RWPE2 (cell line): ENCODE results near the gene HUNK.
A peak's percentile ranks its signal among the peaks of the same experiment; 100 is the strongest.

Source experiments
- ATAC-seq: fragments of 200-7000 bp; cut with Tn5 transposase; 3 replicates; pipeline ENCODE4 v1.9.1; 2021; ENCODE audit warnings: low read depth
- DNase-seq: peaks from one replicate; pipeline ENCODE4 v3.0.0-alpha.2; 2020; ENCODE audit warnings: low spot score
- H3K27ac ChIP-seq: fragments of 450-650 bp; 2 replicates; pipeline ENCODE4 v1.5.1; 2017; ENCODE audit warnings: mild to moderate bottlenecking; ENCODE audit not compliant: poor library complexity, severe bottlenecking
- H3K27me3 ChIP-seq: fragments of 250-450 bp; sonication (Bioruptor Pico); 2 replicates; pipeline ENCODE4 v1.5.1; 2021; ENCODE audit warnings: mild to moderate bottlenecking, moderate library complexity; ENCODE audit not compliant: insufficient read depth, poor library complexity, severe bottlenecking
- H3K36me3 ChIP-seq: fragments of 250-450 bp; sonication (Bioruptor Pico); 2 replicates; pipeline ENCODE4 v1.5.1; 2020; ENCODE audit warnings: low read depth, mild to moderate bottlenecking, moderate library complexity
- H3K4me1 ChIP-seq: fragments of 250-450 bp; sonication (Bioruptor Pico); 2 replicates; pipeline ENCODE4 v1.5.1; 2021; ENCODE audit warnings: mild to moderate bottlenecking, moderate library complexity; ENCODE audit not compliant: insufficient read depth, poor library complexity, severe bottlenecking
- H3K4me3 ChIP-seq: fragments of 250-450 bp; sonication (Bioruptor Pico); 2 replicates; pipeline ENCODE4 v1.5.1; 2021; ENCODE audit warnings: mild to moderate bottlenecking, moderate library complexity; ENCODE audit not compliant: severe bottlenecking
- H3K9me3 ChIP-seq: fragments of 250-450 bp; sonication (Bioruptor Pico); 2 replicates; pipeline ENCODE4 v1.5.1; 2021; ENCODE audit warnings: mild to moderate bottlenecking, moderate library complexity; ENCODE audit not compliant: severe bottlenecking
- TF ChIP-seq, protein P1 (sequence below): fragments of 450-650 bp; IDR thresholded peaks from one replicate; pipeline ENCODE4 v1.5.1; 2017; ENCODE audit warnings: mild to moderate bottlenecking, moderate library complexity; ENCODE audit not compliant: poor library complexity, severe bottlenecking

HUNK gene

DNA sequence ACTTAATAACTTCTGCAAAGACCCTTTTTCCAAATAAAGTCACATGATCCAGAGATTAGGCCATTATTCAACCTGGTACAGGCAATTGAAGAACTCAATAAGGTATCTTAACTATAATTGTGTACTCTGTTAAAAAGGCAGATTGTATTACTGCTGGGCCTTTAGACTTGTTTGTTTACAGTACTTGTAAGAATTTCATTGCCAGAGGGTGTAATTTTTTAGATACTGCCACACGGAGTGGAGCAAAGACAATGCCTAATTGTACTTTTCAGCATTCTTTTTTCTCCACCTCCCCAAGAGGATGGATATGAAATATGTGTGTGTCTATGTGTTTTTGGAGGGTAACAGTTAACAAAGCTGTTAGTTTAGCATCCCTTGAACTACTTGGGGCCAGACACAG is 47.5 kb downstream of the HUNK start:
- Histone ChIP-seq H3K27ac (no peak overlapping the region), H3K4me1 (no peaks in the 10 kb centered on the region), H3K9me3 (no peaks in the 10 kb centered on the region), H3K4me3 (no peak overlapping the region), H3K27me3 (no peaks in the 10 kb centered on the region), H3K36me3 (no peaks in the 10 kb centered on the region)
- TF ChIP-seq, protein P1, sequence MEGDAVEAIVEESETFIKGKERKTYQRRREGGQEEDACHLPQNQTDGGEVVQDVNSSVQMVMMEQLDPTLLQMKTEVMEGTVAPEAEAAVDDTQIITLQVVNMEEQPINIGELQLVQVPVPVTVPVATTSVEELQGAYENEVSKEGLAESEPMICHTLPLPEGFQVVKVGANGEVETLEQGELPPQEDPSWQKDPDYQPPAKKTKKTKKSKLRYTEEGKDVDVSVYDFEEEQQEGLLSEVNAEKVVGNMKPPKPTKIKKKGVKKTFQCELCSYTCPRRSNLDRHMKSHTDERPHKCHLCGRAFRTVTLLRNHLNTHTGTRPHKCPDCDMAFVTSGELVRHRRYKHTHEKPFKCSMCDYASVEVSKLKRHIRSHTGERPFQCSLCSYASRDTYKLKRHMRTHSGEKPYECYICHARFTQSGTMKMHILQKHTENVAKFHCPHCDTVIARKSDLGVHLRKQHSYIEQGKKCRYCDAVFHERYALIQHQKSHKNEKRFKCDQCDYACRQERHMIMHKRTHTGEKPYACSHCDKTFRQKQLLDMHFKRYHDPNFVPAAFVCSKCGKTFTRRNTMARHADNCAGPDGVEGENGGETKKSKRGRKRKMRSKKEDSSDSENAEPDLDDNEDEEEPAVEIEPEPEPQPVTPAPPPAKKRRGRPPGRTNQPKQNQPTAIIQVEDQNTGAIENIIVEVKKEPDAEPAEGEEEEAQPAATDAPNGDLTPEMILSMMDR = no peak
- no peak for ATAC-seq
- no peak for DNase-seq

DNA sequence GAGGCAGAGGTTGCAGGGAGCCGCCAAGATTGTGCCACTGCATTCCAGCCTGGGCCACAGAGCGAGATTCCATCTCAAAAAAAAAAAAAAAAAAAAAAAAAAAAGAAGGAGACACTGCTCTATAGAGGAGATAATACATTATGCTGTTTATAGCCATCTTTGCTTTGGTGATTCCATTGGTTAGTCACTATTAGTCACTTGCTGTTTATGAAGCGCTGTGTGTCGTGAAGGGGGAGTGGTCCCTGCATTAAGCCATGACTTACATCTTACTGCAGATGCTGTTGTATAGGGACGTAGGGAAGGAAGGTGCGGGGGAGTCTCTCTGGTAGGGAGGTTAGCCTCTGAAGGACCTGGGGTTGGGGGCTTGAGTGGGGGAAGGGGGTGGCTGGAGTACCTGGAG is 48.3 kb downstream of the HUNK start:
- Histone ChIP-seq H3K4me3 (no peak overlapping the region), H3K9me3 (no peaks in the 10 kb centered on the region), H3K27me3 (no peaks in the 10 kb centered on the region), H3K27ac (no peak overlapping the region), H3K4me1 (no peaks in the 10 kb centered on the region), H3K36me3 (no peaks in the 10 kb centered on the region)
- TF ChIP-seq, protein P1 = no peak
- no peak for DNase-seq
- peak; percentile 38; the same call in 1 of the 3 replicates for ATAC-seq

DNA sequence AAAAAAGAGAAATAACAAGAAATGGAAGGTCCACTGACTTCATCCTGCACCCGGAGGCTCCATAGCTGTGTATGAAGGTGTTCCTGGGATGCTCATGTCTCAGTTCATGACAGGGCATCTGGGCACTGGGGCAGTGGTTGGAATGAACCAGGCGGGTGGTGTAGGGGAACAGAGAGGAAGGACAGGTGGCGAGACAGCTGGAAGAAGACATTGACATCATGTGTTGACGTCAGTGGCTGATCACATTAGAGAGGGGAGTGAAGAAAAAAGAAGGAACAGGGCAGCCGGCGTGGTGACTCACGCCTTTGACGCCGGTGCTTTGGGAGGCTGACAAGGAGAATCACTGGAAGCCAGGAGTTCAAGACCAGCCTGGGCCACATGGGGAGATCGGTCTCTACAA is 50.1 kb downstream of the HUNK start:
- Histone ChIP-seq H3K27ac (no peak overlapping the region), H3K9me3 (no peaks in the 10 kb centered on the region), H3K27me3 (no peaks in the 10 kb centered on the region), H3K4me3 (no peak overlapping the region), H3K4me1 (no peaks in the 10 kb centered on the region), H3K36me3 (no peaks in the 10 kb centered on the region)
- DNase-seq = no peak
- TF ChIP-seq, protein P1 = no peak
- no peak for ATAC-seq

DNA sequence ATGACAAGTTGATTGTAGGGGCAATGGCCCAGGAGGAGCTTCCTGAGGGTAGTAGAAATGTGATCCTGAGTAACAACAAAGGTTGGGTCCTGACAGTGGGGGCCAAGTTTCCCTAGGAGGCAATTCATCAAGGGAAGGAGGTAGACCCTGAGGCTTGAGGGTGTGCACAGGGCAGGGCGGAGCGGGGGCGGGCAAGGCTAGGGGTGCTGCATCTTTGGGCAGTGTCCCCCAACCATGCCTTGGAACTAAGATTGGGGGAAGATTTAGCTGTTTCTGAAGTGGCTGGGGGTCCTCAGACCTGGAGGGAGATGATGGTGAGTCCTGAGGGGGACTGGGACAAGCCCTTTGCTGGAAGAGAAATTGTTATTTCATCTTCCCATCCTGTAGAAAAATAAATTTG is 50.9 kb downstream of the HUNK start:
- no peaks in the 10 kb centered on the region for H3K36me3 ChIP-seq
- ATAC-seq (no peak), DNase-seq (no peak)
- H3K4me1 ChIP-seq = no peaks in the 10 kb centered on the region
- peaks cover 4% of the 10 kb centered on the region for H3K27me3 ChIP-seq
- no peak overlapping the region for H3K27ac ChIP-seq
- no peak overlapping the region for H3K4me3 ChIP-seq
- TF ChIP-seq, protein P1 = no peak
- no peaks in the 10 kb centered on the region for H3K9me3 ChIP-seq

DNA sequence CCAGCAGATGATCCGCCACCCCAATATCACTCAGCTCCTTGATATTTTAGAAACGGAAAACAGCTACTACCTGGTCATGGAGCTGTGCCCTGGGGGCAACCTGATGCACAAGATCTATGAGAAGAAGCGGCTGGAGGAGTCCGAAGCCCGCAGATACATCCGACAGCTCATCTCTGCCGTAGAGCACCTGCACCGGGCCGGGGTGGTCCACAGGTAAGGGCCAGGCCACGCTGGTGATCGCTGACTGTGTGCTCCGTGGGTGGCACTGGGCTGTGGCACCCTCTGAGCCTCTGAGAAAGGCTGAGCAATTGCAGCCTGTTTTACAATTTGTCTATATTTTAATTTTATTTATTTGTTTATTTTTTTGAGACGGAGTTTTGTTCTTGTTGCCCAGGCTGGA is 51.7 kb downstream of the HUNK start:
- H3K9me3 ChIP-seq = no peaks in the 10 kb centered on the region
- H3K4me3 ChIP-seq = no peak overlapping the region
- peaks cover 4% of the 10 kb centered on the region for H3K27me3 ChIP-seq
- H3K36me3 ChIP-seq = no peaks in the 10 kb centered on the region
- H3K27ac ChIP-seq = no peak overlapping the region
- H3K4me1 ChIP-seq = no peaks in the 10 kb centered on the region
- DNase-seq (no peak), ATAC-seq (no peak)
- TF ChIP-seq, protein P1 = no peak
